ENCODE data around the gene RGS10. TPM values are rescaled to one million over a fixed set of nuclear protein-coding genes. Genes with fewer than 3 reads are reported as not detected.

Gene RGS10
- total and polyA plus RNA-seq, 10 of the 15 experiments (the other 5 are each of a cell fraction or from before 2014, with no cell fraction given): 72.8 to 193 (median 127) TPM

DNA sequence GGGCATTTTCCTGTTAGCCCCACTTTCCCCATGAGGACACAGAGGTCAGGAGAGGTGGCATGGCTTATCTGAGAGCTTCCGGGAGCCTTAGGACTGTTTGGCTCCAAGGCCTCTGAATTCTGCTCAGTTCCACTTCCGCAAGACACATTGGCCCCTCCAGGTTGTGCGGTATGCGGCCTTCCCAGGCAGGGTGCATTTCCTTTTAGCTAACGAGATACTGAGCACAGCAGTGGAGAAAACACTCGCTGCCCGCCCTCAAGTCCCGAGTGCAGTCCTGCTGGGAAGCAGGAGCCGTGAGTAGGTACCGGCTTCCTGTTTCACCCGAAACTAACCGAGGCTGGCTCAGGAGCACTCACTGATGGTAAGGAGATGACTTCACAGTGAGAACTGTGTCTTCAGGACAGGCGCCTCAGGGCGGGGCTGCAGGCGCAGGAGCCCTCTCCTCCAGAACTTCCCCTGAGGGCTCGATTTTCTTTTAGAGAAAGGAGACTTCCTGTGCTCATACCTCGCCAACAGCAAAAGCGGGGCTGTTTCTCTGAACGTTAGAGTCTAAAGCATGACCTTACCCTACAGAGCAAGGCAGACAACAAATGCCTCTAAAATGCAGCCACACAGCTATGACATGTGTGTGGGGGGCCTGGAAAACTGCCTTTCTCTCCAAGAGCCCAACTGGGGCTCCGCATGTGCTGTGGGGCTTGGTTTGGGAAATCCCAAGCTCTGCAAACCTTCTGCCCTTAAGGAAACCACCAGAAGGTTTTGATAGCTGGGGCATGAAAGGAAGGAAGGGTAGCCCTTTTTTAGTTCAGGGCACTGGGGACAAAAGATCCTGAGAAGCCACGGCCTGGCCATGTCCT lies 25.9 kb downstream of the RGS10 start (continued):
- TF ChIP-seq, protein P1, sequence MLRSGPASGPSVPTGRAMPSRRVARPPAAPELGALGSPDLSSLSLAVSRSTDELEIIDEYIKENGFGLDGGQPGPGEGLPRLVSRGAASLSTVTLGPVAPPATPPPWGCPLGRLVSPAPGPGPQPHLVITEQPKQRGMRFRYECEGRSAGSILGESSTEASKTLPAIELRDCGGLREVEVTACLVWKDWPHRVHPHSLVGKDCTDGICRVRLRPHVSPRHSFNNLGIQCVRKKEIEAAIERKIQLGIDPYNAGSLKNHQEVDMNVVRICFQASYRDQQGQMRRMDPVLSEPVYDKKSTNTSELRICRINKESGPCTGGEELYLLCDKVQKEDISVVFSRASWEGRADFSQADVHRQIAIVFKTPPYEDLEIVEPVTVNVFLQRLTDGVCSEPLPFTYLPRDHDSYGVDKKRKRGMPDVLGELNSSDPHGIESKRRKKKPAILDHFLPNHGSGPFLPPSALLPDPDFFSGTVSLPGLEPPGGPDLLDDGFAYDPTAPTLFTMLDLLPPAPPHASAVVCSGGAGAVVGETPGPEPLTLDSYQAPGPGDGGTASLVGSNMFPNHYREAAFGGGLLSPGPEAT (IDR thresholded peaks at IDR 0.05; ENCODE audit: low read depth): peak; percentile 73
- TF ChIP-seq BHLHE40 (IDR thresholded peaks at IDR 0.05; ENCODE audit: borderline replicate concordance in 1 of 2, low read depth in 2 of 2, low read length in 1 of 2) (peak in 1 of 2 experiments; percentile 18; a peak in 2 of 4 replicates), ATF7 (IDR thresholded peaks at IDR 0.05; ENCODE audit: low read depth) (peak; percentile 80), MTA2 (IDR thresholded peaks at IDR 0.05; ENCODE audit: low read depth) (0 out of 2 replicates have a peak, but pooled peaks have one; percentile 12), TCF3 (IDR thresholded peaks at IDR 0.05; ENCODE audit: borderline replicate concordance, insufficient read depth, low read depth, low read length) (no peak), EGR1 (IDR thresholded peaks at IDR 0.05; ENCODE audit: borderline replicate concordance in 1 of 2, low read depth in 2 of 2, low read length in 2 of 2) (no peak), SIN3A (IDR thresholded peaks at IDR 0.05; ENCODE audit: low read depth, low read length) (no peak), TARDBP (IDR thresholded peaks at IDR 0.05; ENCODE audit: borderline replicate concordance) (no peak), SMC3 (IDR thresholded peaks at IDR 0.05; ENCODE audit: borderline replicate concordance, low read length) (0 out of 2 replicates have a peak, but pooled peaks have one; percentile 16), ZNF24 (IDR thresholded peaks at IDR 0.05) (no peak), NFYB (IDR thresholded peaks at IDR 0.05; ENCODE audit: insufficient read depth, low read depth, low read length) (no peak), EED (IDR thresholded peaks at IDR 0.05; ENCODE audit: low read depth) (peak; percentile 98), NR2C2 (IDR thresholded peaks at IDR 0.05; ENCODE audit: borderline replicate concordance, control insufficient read depth, insufficient read length, low read depth) (no peak)
- TF ChIP-seq, protein P2, sequence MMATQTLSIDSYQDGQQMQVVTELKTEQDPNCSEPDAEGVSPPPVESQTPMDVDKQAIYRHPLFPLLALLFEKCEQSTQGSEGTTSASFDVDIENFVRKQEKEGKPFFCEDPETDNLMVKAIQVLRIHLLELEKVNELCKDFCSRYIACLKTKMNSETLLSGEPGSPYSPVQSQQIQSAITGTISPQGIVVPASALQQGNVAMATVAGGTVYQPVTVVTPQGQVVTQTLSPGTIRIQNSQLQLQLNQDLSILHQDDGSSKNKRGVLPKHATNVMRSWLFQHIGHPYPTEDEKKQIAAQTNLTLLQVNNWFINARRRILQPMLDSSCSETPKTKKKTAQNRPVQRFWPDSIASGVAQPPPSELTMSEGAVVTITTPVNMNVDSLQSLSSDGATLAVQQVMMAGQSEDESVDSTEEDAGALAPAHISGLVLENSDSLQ (IDR thresholded peaks at IDR 0.05): no peak
- TF ChIP-seq, protein P3, sequence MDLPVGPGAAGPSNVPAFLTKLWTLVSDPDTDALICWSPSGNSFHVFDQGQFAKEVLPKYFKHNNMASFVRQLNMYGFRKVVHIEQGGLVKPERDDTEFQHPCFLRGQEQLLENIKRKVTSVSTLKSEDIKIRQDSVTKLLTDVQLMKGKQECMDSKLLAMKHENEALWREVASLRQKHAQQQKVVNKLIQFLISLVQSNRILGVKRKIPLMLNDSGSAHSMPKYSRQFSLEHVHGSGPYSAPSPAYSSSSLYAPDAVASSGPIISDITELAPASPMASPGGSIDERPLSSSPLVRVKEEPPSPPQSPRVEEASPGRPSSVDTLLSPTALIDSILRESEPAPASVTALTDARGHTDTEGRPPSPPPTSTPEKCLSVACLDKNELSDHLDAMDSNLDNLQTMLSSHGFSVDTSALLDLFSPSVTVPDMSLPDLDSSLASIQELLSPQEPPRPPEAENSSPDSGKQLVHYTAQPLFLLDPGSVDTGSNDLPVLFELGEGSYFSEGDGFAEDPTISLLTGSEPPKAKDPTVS (IDR thresholded peaks at IDR 0.05; ENCODE audit: low read depth, low read length): no peak
- TF ChIP-seq, protein P4, sequence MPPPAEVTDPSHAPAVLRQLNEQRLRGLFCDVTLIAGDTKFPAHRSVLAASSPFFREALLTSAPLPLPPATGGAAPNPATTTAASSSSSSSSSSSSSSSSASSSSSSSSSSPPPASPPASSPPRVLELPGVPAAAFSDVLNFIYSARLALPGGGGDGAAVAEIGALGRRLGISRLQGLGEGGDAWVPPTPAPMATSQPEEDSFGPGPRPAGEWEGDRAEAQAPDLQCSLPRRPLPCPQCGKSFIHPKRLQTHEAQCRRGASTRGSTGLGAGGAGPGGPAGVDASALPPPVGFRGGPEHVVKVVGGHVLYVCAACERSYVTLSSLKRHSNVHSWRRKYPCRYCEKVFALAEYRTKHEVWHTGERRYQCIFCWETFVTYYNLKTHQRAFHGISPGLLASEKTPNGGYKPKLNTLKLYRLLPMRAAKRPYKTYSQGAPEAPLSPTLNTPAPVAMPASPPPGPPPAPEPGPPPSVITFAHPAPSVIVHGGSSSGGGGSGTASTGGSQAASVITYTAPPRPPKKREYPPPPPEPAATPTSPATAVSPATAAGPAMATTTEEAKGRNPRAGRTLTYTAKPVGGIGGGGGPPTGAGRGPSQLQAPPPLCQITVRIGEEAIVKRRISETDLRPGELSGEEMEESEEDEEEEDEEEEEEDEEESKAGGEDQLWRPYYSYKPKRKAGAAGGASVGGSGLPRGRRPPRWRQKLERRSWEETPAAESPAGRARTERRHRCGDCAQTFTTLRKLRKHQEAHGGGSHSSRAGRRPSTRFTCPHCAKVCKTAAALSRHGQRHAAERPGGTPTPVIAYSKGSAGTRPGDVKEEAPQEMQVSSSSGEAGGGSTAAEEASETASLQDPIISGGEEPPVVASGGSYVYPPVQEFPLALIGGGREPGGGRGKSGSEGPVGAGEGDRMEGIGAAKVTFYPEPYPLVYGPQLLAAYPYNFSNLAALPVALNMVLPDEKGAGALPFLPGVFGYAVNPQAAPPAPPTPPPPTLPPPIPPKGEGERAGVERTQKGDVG (CRISPR knock-in tag; IDR thresholded peaks at IDR 0.05): no peak
- TF ChIP-seq, protein P5, sequence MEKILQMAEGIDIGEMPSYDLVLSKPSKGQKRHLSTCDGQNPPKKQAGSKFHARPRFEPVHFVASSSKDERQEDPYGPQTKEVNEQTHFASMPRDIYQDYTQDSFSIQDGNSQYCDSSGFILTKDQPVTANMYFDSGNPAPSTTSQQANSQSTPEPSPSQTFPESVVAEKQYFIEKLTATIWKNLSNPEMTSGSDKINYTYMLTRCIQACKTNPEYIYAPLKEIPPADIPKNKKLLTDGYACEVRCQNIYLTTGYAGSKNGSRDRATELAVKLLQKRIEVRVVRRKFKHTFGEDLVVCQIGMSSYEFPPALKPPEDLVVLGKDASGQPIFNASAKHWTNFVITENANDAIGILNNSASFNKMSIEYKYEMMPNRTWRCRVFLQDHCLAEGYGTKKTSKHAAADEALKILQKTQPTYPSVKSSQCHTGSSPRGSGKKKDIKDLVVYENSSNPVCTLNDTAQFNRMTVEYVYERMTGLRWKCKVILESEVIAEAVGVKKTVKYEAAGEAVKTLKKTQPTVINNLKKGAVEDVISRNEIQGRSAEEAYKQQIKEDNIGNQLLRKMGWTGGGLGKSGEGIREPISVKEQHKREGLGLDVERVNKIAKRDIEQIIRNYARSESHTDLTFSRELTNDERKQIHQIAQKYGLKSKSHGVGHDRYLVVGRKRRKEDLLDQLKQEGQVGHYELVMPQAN (conservative IDR thresholded peaks at IDR 0.05): no peak
